GM13976 (cell line): Measurements from ENCODE around the gene TMX1.

Experiments used
- DNase-seq: peaks from one replicate; pipeline ENCODE4 v3.0.0; 2012; ENCODE audit warnings: low spot score
- in situ Hi-C: fragments of 300-500 bp; cut with MboI; formaldehyde crosslinking; loops from one replicate; pipeline ENCODE4 v1.12.0; 2022; ENCODE audit warnings: low sequenced_read_pairs, mixed read lengths, inconsistent platforms; ENCODE audit not compliant: unreplicated experiment
- TF ChIP-seq, protein P1 (sequence below): IDR thresholded peaks from 2 replicates; pipeline ENCODE4 v1.5.1; 2012; ENCODE audit warnings: borderline replicate concordance, mild to moderate bottlenecking; ENCODE audit not compliant: insufficient read depth; ENCODE audit errors: extremely low read depth, missing control alignments, control extremely low read depth

TMX1 gene

DNA sequence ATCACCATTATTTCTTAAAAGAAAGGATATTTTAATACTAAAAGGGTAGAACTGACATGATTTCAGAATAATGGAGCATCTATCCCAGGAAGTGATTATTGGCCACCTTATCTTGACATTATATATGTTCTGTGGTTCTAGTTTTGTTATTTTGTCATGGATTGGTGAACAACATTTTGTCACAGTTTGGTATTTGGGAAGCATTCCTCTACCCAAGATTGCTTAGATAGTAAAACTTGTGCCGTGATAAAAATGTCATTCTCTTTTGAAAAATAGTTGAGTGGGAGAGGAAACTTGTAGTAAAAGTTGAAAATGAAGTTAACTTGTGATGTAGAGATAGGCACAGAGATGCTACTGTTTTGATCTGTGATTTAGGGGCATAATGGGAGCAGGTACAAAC lies 65.7 kb downstream of the TMX1 start:
- TF ChIP-seq, protein P1, sequence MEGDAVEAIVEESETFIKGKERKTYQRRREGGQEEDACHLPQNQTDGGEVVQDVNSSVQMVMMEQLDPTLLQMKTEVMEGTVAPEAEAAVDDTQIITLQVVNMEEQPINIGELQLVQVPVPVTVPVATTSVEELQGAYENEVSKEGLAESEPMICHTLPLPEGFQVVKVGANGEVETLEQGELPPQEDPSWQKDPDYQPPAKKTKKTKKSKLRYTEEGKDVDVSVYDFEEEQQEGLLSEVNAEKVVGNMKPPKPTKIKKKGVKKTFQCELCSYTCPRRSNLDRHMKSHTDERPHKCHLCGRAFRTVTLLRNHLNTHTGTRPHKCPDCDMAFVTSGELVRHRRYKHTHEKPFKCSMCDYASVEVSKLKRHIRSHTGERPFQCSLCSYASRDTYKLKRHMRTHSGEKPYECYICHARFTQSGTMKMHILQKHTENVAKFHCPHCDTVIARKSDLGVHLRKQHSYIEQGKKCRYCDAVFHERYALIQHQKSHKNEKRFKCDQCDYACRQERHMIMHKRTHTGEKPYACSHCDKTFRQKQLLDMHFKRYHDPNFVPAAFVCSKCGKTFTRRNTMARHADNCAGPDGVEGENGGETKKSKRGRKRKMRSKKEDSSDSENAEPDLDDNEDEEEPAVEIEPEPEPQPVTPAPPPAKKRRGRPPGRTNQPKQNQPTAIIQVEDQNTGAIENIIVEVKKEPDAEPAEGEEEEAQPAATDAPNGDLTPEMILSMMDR: no peak
- in situ Hi-C loops: no loop called here
- DNase-seq: no peak
